Activated CD4-positive, alpha-beta memory T cell treated with anti-CD3 and anti-CD28 coated beads, Interleukin-2, amount 10 ng/mL, durations not matched to agents 7 days and 5 days (primary cell): ENCODE measurements around the gene ANO8. TPM values are rescaled to one million over a fixed set of nuclear protein-coding genes. Genes with fewer than 3 reads are reported as not detected.

Experiments
- CTCF ChIA-PET: fragments of 350-600 bp; sonication (Branson Sonifier 250); formaldehyde crosslinking; loops from one replicate; lab custom pipeline; 2021; ENCODE audit warnings: antibody characterized with exemption, inconsistent platforms; lab: Charles Lee
- POLR2A ChIA-PET: fragments of 350-600 bp; sonication (Branson Sonifier 250); formaldehyde crosslinking; loops from one replicate; lab custom pipeline; 2021; ENCODE audit warnings: antibody characterized with exemption; lab: Charles Lee
- DNase-seq: peaks from one replicate; pipeline ENCODE4 v3.0.0-alpha.2; 2020
- H3K27ac Mint-ChIP-seq: one replicate; pipeline ENCODE4 v1.8.0; 2021; ENCODE audit warnings: mild to moderate bottlenecking, mixed read lengths
- H3K27me3 Mint-ChIP-seq: one replicate; pipeline ENCODE4 v1.8.0; 2021; ENCODE audit warnings: mixed read lengths
- H3K36me3 Mint-ChIP-seq: one replicate; pipeline ENCODE4 v1.8.0; 2021; ENCODE audit warnings: low read depth, mixed read lengths
- H3K4me1 Mint-ChIP-seq: one replicate; pipeline ENCODE4 v1.8.0; 2021; ENCODE audit warnings: mixed read lengths
- H3K4me3 Mint-ChIP-seq: one replicate; pipeline ENCODE4 v1.8.0; 2021; ENCODE audit warnings: mild to moderate bottlenecking, mixed read lengths
- H3K9me3 Mint-ChIP-seq: one replicate; pipeline ENCODE4 v1.8.0; 2021; ENCODE audit warnings: mixed read lengths
- total RNA-seq, 2 experiments: library from RNA; stranded (reverse); gene quantifications; one replicate each; pipeline ENCODE4 v1.2.3, GENCODE V29; 2021

Gene ANO8
- total RNA-seq, 2 experiments from 2014 or later: 20.2 TPM

- Mint-ChIP-seq H3K4me1 (peaks cover 38% of the 10 kb centered on the region), H3K27ac (no peak overlapping the region), H3K27me3 (peaks cover 15% of the 10 kb centered on the region), H3K9me3 (no peaks in the 10 kb centered on the region), H3K4me3 (no peak overlapping the region), H3K36me3 (peaks cover 23% of the 10 kb centered on the region)
- CTCF ChIA-PET: no interaction called here
- POLR2A ChIA-PET: interaction anchor here (1.5 to 6.0 kb wide), 2 partner anchors 9 to 21 kb away, joined by 3 to 47 read pairs; partner anchors contain the start of gene DDA1
- DNase-seq: no peak
Observed at GRCh38 chr19:17330262-17331044, 4.2 kb downstream of the ANO8 start.

- peaks cover 23% of the 10 kb centered on the region for H3K36me3 Mint-ChIP-seq
- no peak overlapping the region for H3K27ac Mint-ChIP-seq
- H3K4me3 Mint-ChIP-seq: no peak overlapping the region
- H3K27me3 Mint-ChIP-seq: peaks cover 15% of the 10 kb centered on the region
- POLR2A ChIA-PET: interaction anchor here (1.0 to 6.0 kb wide), 4 partner anchors 8 to 20 kb away, joined by 3 to 47 read pairs (median 5); partner anchors contain the start of gene DDA1
- H3K9me3 Mint-ChIP-seq: no peaks in the 10 kb centered on the region
- H3K4me1 Mint-ChIP-seq: peaks cover 30% of the 10 kb centered on the region
- no peak for DNase-seq
- CTCF ChIA-PET: no interaction called here
Observed at GRCh38 chr19:17329366-17330261, 5.0 kb downstream of the ANO8 start.

- Mint-ChIP-seq H3K4me3 (peak overlapping the region; percentile 32), H3K4me1 (peaks cover 26% of the 10 kb centered on the region), H3K9me3 (no peaks in the 10 kb centered on the region), H3K27ac (no peak overlapping the region), H3K27me3 (peaks cover 15% of the 10 kb centered on the region), H3K36me3 (peaks cover 20% of the 10 kb centered on the region)
- ChIA-PET CTCF (interaction anchor here (0.6 kb wide), 1 partner anchor 16 kb away, joined by 3 read pairs; no protein-coding TSS in a partner anchor), POLR2A (interaction anchor here (1.0 to 1.8 kb wide), 3 partner anchors 10 to 19 kb away, joined by 5 read pairs; partner anchors contain the start of gene DDA1)
- DNase-seq: no peak
Observed at GRCh38 chr19:17328517-17329365, 5.9 kb downstream of the ANO8 start.

- Mint-ChIP-seq H3K36me3 (peaks cover 15% of the 10 kb centered on the region), H3K27ac (no peak overlapping the region), H3K4me1 (peaks cover 23% of the 10 kb centered on the region), H3K27me3 (peaks cover 15% of the 10 kb centered on the region), H3K4me3 (peak overlapping the region; percentile 32), H3K9me3 (no peaks in the 10 kb centered on the region)
- peak; percentile 55 for DNase-seq
- POLR2A ChIA-PET: interaction anchor here (1.0 to 1.8 kb wide), 3 partner anchors 9 to 19 kb away, joined by 5 read pairs; partner anchors contain the start of gene DDA1
- CTCF ChIA-PET: interaction anchor here (0.6 kb wide), 1 partner anchor 16 kb away, joined by 3 read pairs; no protein-coding TSS in a partner anchor
Observed at GRCh38 chr19:17327654-17328516, 6.8 kb downstream of the ANO8 start.

- peaks cover 17% of the 10 kb centered on the region for H3K4me1 Mint-ChIP-seq
- ChIA-PET CTCF (no interaction called here), POLR2A (interaction anchor here (1.4 to 1.5 kb wide), 3 partner anchors 8 to 17 kb away, joined by 3 to 5 read pairs (median 3); no protein-coding TSS in a partner anchor)
- peaks cover 15% of the 10 kb centered on the region for H3K36me3 Mint-ChIP-seq
- peaks cover 15% of the 10 kb centered on the region for H3K27me3 Mint-ChIP-seq
- H3K27ac Mint-ChIP-seq: no peak overlapping the region
- no peak for DNase-seq
- H3K4me3 Mint-ChIP-seq: no peak overlapping the region
- no peaks in the 10 kb centered on the region for H3K9me3 Mint-ChIP-seq
Observed at GRCh38 chr19:17327068-17327653, 7.5 kb downstream of the ANO8 start.

GRCh38 chr19:17326595-17326966, 8.1 kb downstream of the ANO8 start:
- peaks cover 15% of the 10 kb centered on the region for H3K36me3 Mint-ChIP-seq
- H3K4me3 Mint-ChIP-seq: no peak overlapping the region
- H3K27ac Mint-ChIP-seq: no peak overlapping the region
- no peaks in the 10 kb centered on the region for H3K9me3 Mint-ChIP-seq
- H3K27me3 Mint-ChIP-seq: peaks cover 15% of the 10 kb centered on the region
- CTCF ChIA-PET: no interaction called here
- no peak for DNase-seq
- POLR2A ChIA-PET: interaction anchor here (1.4 to 1.5 kb wide), 2 partner anchors 9 to 16 kb away, joined by 3 read pairs; no protein-coding TSS in a partner anchor
- H3K4me1 Mint-ChIP-seq: peaks cover 17% of the 10 kb centered on the region

- DNase-seq: no peak
- ChIA-PET CTCF (no interaction called here), POLR2A (interaction anchor here (1.4 to 2.2 kb wide), 3 partner anchors 8 to 17 kb away, joined by 3 to 10 read pairs (median 3); partner anchors contain the start of gene DDA1)
- peaks cover 16% of the 10 kb centered on the region for H3K36me3 Mint-ChIP-seq
- H3K4me3 Mint-ChIP-seq: no peak overlapping the region
- peaks cover 17% of the 10 kb centered on the region for H3K4me1 Mint-ChIP-seq
- H3K27me3 Mint-ChIP-seq: peaks cover 15% of the 10 kb centered on the region
- H3K27ac Mint-ChIP-seq: no peak overlapping the region
- H3K9me3 Mint-ChIP-seq: no peaks in the 10 kb centered on the region
Observed at GRCh38 chr19:17325881-17326594, 8.6 kb downstream of the ANO8 start.

GRCh38 chr19:17325133-17325532, 9.5 kb downstream of the ANO8 start:
- CTCF ChIA-PET: no interaction called here
- peaks cover 12% of the 10 kb centered on the region for H3K4me1 Mint-ChIP-seq
- peaks cover 9% of the 10 kb centered on the region for H3K27me3 Mint-ChIP-seq
- no peaks in the 10 kb centered on the region for H3K9me3 Mint-ChIP-seq
- no peak overlapping the region for H3K4me3 Mint-ChIP-seq
- POLR2A ChIA-PET: interaction anchor here (1.3 to 4.9 kb wide), 3 partner anchors 8 to 16 kb away, joined by 4 to 21 read pairs (median 10); partner anchors contain the start of gene DDA1
- H3K36me3 Mint-ChIP-seq: peaks cover 18% of the 10 kb centered on the region
- DNase-seq: no peak
- H3K27ac Mint-ChIP-seq: no peak overlapping the region

- Mint-ChIP-seq H3K27me3 (peaks cover 4% of the 10 kb centered on the region), H3K36me3 (peaks cover 21% of the 10 kb centered on the region), H3K9me3 (no peaks in the 10 kb centered on the region), H3K27ac (no peak overlapping the region), H3K4me1 (peaks cover 8% of the 10 kb centered on the region), H3K4me3 (no peak overlapping the region)
- ChIA-PET POLR2A (interaction anchor here (1.0 to 4.9 kb wide), 4 partner anchors 9 to 21 kb away, joined by 4 to 21 read pairs (median 7); partner anchors contain the start of genes ABHD8 and DDA1), CTCF (no interaction called here)
- DNase-seq: no peak
Observed at GRCh38 chr19:17324357-17325114, 10.1 kb downstream of the ANO8 start.

- POLR2A ChIA-PET: interaction anchor here (1.0 to 4.9 kb wide), 4 partner anchors 9 to 21 kb away, joined by 4 to 21 read pairs (median 7); partner anchors contain the start of genes ABHD8 and DDA1
- Mint-ChIP-seq H3K36me3 (peaks cover 26% of the 10 kb centered on the region), H3K9me3 (no peaks in the 10 kb centered on the region), H3K4me1 (peaks cover 5% of the 10 kb centered on the region), H3K27me3 (peaks cover 2% of the 10 kb centered on the region), H3K4me3 (no peak overlapping the region), H3K27ac (no peak overlapping the region)
- DNase-seq: no peak
- CTCF ChIA-PET: no interaction called here
Observed at GRCh38 chr19:17323964-17324332, 10.7 kb downstream of the ANO8 start.
